SIG-M5 treated with dmso at 0.1 percent for 504 hours (cell line): Measurements from ENCODE around the gene LINGO1.

ENCODE experiments used
- DNase-seq: peaks from one replicate; lab custom pipeline; 2025; ENCODE audit not compliant: unreplicated experiment; lab: John Stamatoyannopoulos, UW

Gene LINGO1, protein sequence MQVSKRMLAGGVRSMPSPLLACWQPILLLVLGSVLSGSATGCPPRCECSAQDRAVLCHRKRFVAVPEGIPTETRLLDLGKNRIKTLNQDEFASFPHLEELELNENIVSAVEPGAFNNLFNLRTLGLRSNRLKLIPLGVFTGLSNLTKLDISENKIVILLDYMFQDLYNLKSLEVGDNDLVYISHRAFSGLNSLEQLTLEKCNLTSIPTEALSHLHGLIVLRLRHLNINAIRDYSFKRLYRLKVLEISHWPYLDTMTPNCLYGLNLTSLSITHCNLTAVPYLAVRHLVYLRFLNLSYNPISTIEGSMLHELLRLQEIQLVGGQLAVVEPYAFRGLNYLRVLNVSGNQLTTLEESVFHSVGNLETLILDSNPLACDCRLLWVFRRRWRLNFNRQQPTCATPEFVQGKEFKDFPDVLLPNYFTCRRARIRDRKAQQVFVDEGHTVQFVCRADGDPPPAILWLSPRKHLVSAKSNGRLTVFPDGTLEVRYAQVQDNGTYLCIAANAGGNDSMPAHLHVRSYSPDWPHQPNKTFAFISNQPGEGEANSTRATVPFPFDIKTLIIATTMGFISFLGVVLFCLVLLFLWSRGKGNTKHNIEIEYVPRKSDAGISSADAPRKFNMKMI

DNA sequence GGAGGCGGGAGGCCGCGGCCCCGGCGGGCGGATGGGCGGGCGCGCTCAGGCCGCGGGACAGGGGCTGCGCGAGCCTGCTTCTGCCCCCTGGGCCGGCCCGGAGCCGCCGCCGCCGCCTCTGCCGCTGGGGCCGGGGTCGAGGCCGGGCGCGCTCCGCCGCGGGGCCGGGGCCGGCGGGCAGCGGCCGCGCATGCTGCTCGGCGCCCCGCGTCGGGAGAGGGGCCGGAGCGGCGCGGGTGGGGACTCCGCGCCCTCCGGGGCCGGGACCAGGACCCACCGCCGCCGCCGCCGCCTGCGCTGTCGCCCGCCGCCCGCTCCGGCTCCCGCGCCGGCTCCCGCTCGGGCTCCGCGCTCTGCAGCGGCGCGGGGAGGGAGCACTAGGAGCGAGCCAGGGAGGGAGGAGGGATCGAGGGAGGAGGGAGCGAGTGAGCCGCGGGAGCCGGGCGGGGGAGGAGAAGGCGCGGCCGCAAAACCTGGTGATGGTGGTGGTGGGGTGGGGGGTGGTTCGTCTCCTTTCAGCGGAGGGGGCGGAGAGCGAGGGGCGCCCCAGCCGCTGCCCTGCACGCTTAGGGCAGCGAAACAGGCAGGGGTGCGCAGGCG lies at the start of gene LINGO1:
TSS of gene LINGO1 (minus strand) at position 379 of the 600 bp plus-strand sequence. CDS start 597 bp downstream, outside the sequence.
- DNase-seq, result no peak

DNA sequence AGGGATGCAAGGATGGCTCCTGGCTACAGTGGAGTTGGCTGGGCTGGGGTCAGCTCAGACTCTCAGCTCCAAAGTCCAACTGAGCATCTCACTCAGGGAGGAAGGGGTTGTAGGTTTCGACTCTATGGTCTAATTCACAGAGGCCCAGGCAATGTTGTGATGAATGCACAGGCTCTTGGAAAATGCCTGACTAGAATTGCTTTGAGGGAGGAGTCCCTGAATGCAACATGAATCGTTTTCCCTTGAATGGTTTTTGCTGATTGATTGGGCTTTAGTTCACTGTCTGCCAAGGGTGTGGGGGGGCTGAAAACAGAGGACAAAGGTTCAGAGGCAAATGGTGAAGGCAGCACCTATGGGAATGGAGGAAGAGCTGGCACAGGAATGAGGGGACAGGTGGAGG lies 48.6 kb upstream of the LINGO1 start:
- DNase-seq, result no peak

DNA sequence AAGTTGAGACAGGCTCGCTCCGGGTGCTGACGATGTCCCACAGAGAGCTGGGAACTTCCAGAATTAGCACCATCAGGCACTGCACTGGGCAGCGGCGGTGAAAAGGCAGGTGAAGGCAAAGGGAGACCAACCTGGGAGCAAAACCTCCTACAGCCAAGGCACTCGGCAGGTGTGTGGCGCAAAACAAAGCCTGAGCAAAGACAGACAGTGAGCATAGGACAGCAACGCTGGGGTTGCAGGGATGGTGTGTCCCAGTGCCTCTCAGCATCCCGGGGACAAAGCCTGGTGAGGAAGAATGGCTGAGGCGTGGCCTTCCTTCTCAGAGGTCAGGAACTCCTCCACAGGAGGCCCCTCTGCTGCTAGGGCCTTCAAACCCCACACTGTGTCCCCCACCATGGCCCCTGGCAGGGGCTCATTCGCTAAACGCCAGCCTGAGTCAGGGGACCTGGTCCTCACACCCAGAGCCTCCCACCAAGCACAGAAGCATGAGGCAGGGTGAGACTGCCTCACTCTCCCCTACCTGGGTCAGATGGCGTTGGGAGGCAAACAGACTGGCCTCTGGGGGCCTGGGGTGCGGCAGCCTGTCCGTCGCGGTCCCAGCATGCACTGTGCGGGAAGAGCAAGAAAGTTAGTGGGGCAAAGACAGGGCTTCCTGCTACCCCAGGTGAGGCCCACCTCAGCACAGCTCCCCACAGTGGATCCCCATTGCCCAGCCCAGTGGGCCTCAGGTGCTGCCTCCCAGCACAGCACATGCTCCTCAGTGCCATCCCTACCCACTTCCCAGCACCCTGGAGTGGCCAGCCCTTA lies 44.1 kb upstream of the LINGO1 start:
- DNase-seq, result no peak

DNA sequence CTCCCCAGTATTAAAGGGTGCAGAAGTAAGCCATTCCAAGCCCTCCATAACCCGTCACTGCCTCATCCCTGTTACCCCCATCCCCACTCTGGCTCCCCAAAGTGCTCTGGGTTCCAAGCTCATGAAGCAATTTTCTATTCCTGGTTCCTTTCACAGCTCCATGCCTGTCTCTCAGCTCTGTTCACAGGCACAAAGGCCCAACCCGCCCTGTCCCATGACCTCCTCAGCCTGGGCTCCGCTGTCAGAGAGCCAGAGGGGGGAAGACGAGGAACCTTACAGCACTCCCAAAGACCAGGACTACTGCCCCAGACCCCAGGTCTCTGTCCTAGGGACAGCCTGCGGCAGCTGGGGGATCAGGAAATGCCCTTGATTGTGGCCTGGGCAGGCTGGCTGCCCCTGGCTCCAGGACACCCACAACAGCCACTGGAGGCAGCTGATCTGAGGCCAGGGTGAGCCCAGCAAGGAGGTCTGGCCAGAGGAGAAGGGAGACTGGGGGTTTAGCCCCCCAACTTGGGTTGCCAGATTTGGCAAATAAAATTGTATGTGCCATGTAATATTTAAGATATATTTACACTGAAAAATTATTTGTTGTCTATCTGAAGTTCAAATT lies 43.2 kb upstream of the LINGO1 start:
- DNase-seq, result no peak

DNA sequence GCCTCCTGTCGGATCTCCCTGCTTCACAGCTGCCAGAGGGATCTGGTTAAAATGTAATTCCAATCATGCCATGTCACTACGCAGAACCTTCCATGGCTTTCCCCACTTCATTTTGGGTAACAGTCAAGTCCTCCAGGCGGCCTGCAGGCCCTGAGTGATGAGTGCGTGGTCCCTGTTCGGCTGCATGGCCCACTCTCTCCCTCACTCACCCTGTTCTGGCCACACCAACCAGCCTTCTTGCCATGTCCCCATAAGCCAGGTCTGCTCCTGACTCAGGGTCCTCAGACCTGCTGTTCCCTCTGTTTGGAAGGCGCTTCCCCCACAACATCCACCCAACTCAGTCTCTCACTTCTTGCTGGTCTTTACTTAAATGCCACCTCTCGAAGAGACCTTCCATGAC lies 41.6 kb upstream of the LINGO1 start:
- DNase-seq, result no peak

DNA sequence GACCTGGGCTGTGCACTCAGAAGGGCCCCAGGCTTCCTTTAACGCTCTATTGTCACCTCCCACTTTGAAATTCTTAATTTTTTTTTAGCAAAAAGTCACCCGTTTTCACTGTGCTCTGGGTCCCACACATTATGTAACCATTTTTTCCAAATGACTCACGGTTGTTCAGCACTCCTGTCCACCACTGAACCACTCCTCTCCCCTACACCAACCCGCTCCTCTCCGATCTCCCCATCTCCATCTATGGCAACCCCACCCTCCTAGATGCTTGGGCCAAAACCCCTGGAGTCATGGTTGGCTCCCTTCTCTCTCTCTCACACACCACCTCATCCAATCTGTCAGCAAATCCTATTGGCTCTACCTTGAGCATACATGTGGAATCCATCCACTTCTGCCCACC lies 41.2 kb upstream of the LINGO1 start:
- DNase-seq, result no peak

DNA sequence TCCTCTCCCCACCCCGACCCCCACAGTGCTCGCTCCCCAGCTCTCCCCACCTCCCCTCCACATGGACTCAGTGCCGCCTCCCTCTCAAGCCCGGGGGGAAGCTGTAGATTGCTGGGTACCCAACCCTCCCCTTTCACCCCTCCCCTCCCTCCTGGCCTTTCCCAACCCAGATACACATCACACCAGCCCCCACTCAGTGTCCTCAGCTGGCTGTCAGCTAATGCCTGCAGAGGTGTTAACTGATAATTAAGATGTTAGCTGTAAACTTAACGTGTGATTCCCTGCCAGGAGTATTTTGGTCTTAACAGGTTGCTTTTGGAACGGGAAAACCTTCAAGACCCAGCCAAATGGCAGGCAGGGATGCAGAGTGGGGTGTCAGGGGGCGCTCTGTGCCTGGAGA lies 39.4 kb upstream of the LINGO1 start:
- DNase-seq, result no peak

DNA sequence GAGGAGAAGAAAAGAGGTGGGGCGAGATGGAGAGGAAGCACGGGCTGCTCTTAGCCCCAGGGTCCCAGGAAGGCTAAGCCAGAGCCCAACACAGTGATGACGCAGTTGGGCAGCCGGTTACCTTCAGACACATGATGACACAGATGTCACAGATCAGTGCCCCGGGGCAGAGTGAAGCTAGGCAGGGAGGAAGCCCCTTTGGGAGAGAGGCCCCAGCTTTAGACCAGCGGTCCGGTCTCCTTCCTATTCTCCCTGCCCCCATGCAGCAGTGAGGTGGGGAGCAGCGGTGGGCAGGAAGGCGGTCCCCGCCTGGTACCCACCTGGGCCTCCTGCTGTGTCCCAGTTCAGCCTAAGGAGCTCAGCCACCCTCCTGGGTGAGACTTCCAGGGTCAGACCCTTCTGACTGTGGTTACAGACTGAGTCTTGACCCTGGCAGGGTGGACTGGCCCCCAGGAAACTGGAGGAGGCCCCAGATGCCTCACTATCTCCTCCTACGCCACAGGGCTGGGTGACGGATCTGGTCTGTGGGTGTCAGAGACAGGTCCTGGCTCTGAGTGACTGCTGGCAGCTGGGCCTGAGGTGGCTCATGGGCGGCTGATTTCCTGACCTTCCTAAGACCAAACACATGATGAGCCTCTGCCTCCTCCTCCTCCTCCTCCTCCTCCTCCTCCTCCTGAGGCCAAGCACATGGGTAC lies 38.8 kb upstream of the LINGO1 start:
- DNase-seq, result no peak

DNA sequence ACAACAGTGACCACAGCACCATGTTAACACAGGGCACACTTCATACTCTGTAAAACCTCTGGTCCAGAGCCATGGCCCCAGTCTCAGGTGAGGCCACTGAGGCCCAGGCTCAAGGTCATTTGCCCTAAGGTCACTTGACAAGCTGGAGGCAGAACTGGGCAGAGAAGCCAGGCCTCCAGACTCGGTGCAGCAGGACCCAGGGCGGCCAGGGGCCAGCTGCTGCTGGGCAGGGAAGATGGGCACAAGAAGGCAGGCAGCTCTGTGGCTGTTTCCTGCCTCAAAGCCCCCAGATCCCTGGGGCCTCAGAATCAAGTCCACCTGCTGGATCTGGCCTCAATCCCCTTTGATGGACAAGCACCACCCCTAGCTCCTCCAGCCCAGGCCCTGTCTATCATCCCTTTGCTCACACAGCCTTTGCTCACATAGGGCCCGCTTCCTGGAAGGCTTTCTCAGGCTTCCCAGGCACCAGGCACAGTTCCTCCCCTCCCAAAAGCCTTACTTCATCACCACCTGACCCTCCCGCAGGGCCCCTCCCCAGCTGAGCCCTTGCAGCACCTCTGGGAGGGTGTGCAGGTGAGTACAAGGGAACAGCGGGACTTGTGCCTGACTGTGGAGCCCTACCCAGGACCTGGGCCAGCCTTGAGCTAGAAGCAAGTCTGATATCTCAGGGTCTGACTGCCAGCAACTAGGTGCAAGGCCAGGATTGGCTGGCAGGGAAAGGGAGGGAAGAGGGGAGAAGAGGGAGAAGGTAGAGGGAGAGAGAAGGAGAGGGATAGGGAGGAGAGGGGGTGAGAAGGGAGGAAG lies 38.0 kb upstream of the LINGO1 start:
- no peak for DNase-seq

DNA sequence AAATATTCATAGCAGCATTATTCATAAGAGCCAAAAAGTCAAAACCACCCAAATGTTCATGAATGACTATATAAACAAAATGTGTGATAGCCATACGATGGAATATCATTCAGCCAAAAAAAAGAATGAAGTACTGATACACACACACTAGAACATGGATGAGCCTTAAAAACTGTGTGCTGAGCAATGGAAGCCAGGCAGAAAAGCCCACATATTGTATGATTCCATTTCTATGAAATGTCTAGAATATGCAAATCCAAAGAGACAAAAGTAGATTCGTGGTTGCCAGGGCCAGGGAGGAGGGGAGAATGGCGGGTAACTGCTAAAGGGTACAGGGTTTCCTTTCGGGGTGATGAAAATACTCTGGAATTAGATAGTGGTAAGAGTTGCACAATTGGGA lies 37.2 kb upstream of the LINGO1 start:
- no peak for DNase-seq

DNA sequence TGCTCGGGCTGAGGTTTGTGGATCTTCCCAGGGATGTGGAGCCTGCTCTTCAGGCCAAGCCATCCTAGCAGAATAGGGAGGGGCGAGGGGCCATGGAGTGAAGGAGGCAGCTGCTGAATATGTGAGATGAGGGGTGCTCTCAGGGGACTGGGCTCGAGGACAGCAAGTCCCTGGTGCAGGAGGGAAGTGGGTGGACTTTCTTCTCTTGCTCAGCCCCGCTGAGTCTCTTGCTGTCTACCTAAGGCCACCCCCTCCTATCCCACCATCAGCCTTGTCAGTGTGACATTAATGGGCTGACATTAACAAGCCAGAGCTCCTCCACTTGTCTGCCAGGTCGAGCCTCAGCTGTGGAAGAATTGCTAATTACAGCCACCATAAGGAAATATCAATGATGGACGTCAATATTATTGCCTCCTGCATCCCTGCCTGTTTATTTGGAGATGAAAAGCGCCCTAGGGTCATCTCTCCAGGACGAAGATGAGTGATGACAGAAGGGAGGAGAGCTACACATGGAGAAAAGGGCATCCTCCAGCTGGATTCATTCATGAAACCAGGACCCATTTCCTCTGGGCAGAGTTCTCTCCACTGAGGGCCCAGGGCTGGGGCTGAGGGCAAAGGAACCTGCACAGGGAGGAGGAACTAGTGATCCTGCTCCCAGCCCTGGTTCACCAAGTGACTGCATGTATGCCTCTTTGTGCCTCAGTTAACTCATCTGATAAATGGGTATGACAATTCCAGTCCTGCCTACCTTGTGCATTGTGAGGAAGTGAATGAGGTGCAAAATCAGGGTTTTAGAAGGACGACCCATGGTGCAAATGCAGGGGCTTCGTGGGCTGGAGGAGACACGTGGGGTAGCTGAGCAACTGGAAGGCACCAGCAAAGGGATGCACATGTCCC lies 34.9 kb upstream of the LINGO1 start:
- no peak for DNase-seq

DNA sequence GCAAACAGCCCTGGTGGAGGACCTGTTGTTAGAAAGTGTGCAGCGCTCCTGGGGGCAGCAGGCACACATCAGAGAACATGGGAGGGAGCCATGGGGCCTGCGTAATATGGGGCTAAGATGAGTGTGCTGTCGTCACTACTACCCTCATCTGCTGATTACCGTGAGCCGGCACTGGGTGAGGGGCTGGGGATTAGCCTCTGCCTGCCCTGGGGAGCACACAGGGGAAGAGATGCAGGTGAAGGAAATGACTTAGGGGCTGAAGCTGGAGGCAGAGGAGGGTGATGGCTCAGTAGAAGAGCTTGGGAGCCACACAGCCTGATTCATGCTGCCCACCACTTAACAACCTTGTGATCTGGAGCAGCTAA lies 33.6 kb upstream of the LINGO1 start:
- no peak for DNase-seq

DNA sequence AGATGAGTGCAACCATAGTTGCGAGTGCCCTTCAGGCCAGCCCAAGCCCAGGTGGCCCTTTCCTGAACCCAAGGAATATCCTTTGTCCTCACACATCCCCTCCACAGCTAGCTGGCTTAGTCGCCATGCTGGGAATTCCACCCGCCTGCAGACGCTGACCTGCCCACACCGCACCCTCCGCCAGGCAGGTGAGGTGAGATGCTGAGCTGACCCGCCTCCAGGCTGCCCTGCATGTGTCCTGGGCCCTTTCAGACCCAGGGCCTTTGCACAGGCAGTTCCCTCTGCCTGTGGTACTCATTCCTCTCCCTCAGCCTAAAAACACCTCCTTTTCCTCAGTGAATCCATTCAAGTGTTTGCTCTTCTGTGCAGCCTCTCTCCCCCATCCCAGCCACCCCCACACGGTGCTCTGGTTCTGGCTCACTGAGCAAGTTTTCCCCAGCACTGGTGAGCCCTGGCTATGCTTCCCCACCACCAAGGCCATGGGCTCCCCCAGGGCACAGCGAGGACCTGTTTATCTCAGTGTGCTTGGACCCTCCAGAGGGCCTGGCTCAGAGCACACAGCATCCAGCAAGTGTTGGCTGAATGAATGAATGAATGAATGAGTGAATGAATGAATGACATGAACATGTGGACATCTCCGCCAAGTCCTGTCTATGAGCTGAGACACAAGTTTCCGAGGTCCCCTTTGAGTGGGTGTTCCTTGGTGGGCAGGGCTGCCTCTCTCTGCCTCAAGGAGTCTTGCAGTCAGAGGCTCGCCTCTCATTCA lies 33.0 kb upstream of the LINGO1 start:
- DNase-seq, result no peak

DNA sequence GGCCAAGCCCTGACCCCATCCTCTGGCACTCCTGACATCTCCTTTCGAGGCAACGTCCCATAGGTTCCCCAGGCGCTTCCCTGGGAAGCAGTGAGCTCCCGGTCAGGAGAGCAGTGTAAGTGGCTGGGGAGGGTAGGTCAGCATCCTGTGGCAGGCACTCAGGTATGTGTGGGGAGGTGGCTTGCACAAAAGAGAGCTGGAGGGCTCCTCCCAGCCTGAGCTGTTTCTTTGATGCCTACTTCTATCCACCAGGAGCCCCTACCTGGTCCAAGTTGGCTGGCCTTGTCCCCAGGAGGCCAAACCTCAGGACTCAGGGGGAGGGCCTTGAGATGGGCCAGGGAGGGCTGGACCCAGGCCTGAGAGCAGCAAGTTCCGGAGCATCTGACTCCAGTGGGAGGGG lies 31.7 kb upstream of the LINGO1 start:
- DNase-seq, result no peak

DNA sequence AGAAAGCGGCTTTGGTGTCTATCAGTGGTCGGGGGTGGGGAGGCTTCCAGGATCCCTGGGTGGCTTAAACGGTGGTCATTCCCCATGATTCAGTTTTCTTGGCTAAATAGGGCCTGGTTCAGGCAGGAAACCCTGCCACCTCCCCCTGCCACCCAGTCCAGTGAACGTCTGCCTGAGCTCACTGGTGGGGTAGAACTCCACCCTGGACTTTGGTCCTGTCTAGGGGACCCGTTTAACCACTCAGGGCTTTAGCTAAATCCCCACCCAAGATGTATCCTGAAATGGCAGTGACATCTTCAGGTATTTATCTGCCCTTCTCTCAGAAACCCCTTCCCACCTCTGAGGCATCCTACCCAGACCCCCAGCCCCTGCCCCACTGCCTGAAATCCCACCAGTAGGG lies 30.5 kb upstream of the LINGO1 start:
- no peak for DNase-seq

DNA sequence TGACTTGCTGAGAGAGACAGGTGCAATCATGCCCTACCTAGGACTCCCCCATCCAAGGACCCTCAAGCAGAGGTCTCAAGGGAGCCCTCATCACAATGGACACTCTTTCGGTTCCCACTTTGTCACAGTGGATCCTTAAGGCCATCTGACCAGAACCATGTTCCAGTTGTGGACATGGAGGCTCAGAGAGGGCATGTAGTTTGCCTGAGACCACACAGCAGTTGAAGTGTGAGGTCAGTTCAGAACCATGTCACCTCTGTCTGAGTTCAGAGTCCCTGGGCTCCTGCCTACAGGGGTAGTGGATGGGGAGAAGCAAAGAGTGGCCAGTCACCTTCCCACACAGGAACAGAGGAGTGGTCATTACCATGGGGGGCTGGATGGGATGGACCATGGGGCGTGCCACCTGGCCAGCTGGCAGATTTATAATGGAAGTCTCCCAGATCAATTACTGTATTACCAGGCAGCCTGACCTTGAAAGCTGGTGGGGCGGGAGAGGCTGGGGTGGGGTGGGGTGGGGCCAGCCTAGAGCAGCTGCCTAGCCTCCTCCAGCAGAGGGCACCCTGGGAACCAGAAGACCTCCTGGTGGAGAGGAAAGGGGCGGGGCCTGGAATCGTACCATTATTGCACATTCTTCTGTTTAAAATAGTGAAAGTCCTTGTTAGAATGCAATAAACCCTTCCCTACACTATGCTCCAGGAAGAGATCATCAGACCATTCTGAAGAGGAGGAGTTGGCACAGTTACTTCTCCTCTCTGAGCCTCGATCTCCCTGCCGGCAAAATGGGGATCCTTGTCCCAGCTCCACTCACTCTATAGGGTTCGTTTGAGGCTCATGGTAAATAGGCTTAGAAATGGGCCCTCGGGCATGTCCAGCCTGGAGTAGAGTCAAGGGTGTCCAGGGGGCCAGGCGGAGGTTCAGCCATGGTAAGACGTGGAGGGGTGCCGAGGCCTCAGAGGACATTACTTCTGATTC lies 26.9 kb upstream of the LINGO1 start:
- DNase-seq, result peak; percentile 71

DNA sequence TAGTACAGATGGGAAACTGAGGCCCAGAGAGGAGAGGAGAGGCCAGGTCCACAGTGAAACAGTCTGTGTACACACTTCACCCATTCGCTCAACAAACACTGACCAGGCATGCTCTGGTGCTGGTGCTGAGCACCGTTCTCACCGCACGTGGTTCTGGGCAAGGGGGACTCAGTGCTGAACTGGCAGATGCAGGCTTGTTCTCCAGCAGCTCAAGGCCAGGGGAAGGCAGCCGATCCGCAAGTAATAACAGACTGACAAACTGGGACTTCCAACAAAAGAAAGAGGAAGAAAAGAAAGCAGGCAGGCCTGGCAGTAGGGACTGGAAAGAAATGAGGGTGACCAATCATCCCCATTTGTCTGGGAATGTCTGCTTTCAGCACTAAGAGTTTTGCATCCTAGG lies 25.6 kb upstream of the LINGO1 start:
- DNase-seq, result no peak
